Choroid plexus epithelial cell (primary cell): ENCODE measurements around the gene PARP2.

ENCODE experiments used
- DNase-seq: peaks from one replicate; pipeline ENCODE4 v3.0.0-alpha.2; 2010; ENCODE audit warnings: low read depth
- H3K4me3 ChIP-seq: 2 replicates; pipeline ENCODE4 v1.5.1; 2011; ENCODE audit warnings: low read depth, mild to moderate bottlenecking, control low read depth, low read length, moderate library complexity
- TF ChIP-seq, protein P1 (sequence below): conservative IDR thresholded peaks from 2 replicates; pipeline ENCODE4 v1.5.1; 2011; ENCODE audit warnings: low read depth, mild to moderate bottlenecking, control low read depth, inconsistent platforms, low read length, moderate library complexity

The PARP2 gene

DNA sequence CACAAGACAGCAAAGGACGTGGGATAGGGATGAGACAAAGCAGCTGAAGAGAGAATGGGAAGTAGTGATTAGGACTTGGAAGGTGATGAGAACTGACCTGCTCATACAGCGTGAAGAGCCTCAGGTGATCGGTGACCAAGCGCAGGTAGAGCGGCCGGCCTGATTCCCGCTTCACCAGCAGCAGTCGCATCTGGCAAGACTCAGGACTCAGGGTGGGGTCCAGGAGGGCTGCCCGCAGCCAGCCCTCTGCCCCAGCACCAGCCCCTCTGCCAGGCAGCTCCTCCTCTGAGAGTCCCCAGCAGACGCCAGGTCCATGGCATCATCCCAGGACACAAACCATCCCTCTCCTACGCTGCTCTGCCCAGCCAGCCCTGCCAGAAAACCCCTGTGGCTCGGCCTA lies 39.1 kb downstream of the PARP2 start:
- no peak for DNase-seq
- H3K4me3 ChIP-seq: no peak overlapping the region
- TF ChIP-seq, protein P1, sequence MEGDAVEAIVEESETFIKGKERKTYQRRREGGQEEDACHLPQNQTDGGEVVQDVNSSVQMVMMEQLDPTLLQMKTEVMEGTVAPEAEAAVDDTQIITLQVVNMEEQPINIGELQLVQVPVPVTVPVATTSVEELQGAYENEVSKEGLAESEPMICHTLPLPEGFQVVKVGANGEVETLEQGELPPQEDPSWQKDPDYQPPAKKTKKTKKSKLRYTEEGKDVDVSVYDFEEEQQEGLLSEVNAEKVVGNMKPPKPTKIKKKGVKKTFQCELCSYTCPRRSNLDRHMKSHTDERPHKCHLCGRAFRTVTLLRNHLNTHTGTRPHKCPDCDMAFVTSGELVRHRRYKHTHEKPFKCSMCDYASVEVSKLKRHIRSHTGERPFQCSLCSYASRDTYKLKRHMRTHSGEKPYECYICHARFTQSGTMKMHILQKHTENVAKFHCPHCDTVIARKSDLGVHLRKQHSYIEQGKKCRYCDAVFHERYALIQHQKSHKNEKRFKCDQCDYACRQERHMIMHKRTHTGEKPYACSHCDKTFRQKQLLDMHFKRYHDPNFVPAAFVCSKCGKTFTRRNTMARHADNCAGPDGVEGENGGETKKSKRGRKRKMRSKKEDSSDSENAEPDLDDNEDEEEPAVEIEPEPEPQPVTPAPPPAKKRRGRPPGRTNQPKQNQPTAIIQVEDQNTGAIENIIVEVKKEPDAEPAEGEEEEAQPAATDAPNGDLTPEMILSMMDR: no peak

DNA sequence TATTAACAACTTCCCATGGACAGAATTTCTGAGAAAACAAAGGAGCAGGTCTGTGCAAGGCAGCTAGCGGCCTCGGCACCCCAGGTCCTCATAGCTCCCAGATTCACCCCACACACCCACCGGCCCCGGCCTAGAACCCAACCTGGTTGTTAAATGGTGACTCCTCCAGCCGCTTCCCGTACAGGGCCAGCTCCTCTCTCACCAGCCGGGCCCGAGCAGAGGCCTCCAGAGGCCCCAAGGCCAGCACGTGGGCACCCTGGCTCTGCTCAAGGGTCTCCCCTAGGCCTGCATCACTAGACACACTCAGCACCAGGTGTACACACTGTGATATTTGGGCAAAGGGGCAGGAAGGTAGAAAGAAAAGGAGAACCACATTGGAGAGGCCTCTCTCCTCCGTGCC lies 39.6 kb downstream of the PARP2 start:
- no peak for DNase-seq
- H3K4me3 ChIP-seq: no peak overlapping the region
- TF ChIP-seq, protein P1: no peak

DNA sequence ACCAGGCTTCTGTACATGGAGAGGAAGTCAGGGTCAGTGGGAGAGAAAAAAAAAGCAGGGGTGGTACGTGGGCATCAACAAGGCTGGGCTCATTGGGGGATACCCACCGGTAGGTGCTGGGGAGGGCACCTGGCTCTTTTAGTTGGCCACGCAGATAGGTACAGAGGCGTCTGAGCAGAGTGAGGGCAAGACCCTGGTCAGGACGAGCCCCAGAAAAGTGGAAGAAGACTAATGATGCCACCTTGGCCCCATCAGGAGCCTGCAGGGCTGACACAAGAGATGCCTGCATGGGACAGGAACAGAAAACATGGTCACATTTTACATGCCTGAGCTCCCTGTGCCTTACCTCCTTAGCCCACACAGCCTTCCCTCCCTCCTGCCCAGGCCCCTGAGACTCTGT lies 40.2 kb downstream of the PARP2 start:
- TF ChIP-seq, protein P1: no peak
- no peak for DNase-seq
- H3K4me3 ChIP-seq: no peak overlapping the region

DNA sequence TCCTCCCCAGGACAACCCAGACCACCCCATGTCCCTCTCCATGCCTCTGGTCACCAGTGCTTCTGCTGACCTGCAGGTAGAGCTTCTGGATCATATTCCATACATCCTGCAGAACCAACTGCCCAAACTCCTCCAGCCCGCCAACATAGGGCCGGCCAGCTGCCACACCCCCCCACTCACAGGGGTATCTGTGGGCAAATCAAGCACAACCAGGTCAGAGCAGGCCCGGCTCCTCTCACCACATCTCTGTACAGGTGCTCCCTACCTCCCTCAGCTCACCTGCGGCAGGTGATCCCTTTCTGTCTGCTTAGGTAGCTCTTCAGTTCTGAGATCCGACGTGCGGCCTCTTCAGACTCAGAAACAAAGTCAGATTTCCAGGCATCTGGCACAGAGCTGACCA lies 40.9 kb downstream of the PARP2 start:
- no peak overlapping the region for H3K4me3 ChIP-seq
- no peak for DNase-seq
- TF ChIP-seq, protein P1: no peak

DNA sequence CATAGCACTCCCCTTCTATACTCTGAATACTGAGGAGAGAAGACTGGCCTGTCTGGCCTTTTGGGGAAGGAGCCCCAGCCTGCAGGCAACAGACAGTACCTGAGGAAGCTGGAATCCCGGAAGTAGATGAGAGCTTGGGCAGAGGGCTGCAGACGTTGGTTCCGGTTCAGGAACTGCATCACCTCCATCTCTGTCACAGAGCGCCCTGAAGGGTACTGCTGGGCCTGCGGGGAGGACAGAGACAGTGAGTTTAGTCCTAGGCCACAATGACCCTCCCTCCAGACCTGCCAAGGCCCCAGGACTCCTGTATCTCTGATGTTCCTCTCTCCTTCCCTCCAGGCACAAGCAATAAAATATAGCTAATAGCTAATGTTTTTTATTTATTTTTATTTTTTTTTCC lies 41.5 kb downstream of the PARP2 start:
- H3K4me3 ChIP-seq: no peak overlapping the region
- TF ChIP-seq, protein P1: no peak
- DNase-seq: no peak

DNA sequence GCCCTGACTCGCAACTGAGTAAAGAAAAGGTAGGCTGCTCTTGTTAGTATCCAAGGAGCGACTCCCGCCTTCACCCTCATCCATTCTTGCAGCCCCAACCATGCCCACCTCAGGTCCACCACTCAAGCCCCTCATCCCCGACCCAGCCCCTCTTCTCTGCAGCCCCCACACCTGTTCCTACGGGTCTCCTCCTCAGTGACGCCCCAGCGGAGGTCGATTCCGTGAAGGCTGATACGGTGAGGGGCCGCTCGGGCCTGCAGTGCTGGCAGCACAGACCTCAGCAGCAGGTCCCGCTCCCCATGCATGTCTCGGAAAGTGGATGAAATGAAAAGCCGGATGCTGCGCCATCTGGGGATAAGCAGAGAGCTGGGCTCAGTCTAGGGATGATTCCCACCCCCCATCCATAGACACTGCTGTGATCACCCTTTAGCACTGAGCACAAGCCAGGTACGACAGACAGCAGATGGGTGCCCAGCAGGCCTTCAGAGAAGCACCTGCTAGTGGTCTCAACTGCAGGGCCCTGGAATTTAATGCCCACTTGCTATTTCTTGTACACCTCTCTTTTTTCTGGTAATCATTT lies 42.9 kb downstream of the PARP2 start:
- DNase-seq: no peak
- no peak overlapping the region for H3K4me3 ChIP-seq
- TF ChIP-seq, protein P1: no peak

DNA sequence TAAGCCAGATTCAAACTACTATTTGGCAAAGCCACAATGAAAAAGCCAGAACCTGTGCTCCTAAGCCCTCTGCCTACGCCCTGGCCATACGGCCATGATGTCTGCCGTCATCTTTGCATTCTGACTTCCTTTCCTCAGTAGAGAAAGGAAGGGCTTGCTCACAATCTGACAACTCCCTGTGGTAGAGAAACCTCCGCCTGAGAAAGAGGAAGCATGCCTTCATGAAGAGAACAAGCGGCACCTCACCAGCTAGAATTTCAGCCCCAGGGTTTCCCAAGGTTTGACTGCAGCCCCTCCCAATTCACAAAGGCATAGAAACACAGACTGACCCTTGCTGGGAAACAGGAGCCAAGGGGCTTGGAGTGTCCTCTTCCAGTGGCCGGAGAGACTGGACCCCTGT lies 44.1 kb downstream of the PARP2 start:
- H3K4me3 ChIP-seq: no peak overlapping the region
- DNase-seq: no peak
- TF ChIP-seq, protein P1: no peak
